ENCODE measurements around the gene OBP2B. TPM values are rescaled to one million over a fixed set of nuclear protein-coding genes. Genes with fewer than 3 reads are reported as not detected.
"Not testable (repeated sequence)": the region's sequence is repeated elsewhere in the genome, so short reads cannot be mapped to it uniquely, and the experiment has no call there.

OBP2B gene
- polyA plus RNA-seq, 1 donor from 2014 or later = not detected

DNA sequence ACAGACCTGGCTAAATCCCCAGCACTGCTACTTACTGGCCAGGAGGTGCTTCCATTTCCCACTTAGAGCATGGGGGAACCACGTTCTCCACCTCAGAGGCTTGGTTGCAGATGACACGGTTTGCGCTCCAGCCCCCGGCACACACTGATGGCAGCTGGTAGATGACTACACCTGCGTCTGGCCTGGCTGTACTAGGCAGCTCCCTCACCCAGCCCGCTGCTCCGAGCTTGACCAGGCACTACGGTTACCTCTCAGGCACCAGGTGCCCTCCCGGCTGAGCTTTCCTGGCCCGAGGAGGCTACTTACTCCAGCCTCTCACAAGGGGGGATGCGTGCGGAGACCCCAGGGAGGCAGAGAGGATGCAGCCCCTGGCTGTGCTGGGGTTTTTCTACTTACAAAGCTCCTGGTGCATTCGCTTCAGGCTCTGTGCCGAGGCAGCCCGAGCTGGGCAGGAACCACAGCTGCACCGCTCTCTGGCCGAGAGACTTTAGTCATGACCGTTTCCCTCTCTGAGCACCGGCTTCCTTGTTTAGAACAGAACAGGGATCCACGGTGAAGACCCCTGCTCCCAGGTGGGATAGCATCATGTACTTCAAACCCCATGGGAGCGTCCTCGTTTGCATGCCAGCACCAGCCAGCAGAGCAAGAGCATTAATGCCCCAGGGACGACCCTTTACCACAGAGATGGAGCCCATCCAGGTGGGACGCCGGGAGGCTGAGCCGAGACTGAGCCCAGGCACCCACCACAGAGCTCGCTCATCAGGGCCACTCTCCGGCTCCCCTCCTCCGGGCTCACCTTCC is 37.7 kb downstream of the OBP2B start:
- TF ChIP-seq, protein P1, sequence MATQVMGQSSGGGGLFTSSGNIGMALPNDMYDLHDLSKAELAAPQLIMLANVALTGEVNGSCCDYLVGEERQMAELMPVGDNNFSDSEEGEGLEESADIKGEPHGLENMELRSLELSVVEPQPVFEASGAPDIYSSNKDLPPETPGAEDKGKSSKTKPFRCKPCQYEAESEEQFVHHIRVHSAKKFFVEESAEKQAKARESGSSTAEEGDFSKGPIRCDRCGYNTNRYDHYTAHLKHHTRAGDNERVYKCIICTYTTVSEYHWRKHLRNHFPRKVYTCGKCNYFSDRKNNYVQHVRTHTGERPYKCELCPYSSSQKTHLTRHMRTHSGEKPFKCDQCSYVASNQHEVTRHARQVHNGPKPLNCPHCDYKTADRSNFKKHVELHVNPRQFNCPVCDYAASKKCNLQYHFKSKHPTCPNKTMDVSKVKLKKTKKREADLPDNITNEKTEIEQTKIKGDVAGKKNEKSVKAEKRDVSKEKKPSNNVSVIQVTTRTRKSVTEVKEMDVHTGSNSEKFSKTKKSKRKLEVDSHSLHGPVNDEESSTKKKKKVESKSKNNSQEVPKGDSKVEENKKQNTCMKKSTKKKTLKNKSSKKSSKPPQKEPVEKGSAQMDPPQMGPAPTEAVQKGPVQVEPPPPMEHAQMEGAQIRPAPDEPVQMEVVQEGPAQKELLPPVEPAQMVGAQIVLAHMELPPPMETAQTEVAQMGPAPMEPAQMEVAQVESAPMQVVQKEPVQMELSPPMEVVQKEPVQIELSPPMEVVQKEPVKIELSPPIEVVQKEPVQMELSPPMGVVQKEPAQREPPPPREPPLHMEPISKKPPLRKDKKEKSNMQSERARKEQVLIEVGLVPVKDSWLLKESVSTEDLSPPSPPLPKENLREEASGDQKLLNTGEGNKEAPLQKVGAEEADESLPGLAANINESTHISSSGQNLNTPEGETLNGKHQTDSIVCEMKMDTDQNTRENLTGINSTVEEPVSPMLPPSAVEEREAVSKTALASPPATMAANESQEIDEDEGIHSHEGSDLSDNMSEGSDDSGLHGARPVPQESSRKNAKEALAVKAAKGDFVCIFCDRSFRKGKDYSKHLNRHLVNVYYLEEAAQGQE (IDR thresholded peaks at IDR 0.05; ENCODE audit: borderline replicate concordance) = no peak
- TF ChIP-seq EP300 (conservative IDR thresholded peaks at IDR 0.05; ENCODE audit: poor library complexity, severe bottlenecking) = no peak
- no peak for TF ChIP-seq SMC3 (conservative IDR thresholded peaks at IDR 0.05; ENCODE audit: poor library complexity)
- TF ChIP-seq POLR2AphosphoS5 (IDR thresholded peaks at IDR 0.05) = no peak
- no peak for TF ChIP-seq RAD21 (conservative IDR thresholded peaks at IDR 0.05)
- no peak for TF ChIP-seq MXI1 (conservative IDR thresholded peaks at IDR 0.05; ENCODE audit: poor library complexity, severe bottlenecking)
- no peak for TF ChIP-seq EZH2 (IDR thresholded peaks at IDR 0.05; ENCODE audit: borderline replicate concordance, insufficient read depth, low read length, poor library complexity, severe bottlenecking)
- no peak for TF ChIP-seq TAF1 (IDR thresholded peaks at IDR 0.05; ENCODE audit: low read depth)
- TF ChIP-seq, protein P2, sequence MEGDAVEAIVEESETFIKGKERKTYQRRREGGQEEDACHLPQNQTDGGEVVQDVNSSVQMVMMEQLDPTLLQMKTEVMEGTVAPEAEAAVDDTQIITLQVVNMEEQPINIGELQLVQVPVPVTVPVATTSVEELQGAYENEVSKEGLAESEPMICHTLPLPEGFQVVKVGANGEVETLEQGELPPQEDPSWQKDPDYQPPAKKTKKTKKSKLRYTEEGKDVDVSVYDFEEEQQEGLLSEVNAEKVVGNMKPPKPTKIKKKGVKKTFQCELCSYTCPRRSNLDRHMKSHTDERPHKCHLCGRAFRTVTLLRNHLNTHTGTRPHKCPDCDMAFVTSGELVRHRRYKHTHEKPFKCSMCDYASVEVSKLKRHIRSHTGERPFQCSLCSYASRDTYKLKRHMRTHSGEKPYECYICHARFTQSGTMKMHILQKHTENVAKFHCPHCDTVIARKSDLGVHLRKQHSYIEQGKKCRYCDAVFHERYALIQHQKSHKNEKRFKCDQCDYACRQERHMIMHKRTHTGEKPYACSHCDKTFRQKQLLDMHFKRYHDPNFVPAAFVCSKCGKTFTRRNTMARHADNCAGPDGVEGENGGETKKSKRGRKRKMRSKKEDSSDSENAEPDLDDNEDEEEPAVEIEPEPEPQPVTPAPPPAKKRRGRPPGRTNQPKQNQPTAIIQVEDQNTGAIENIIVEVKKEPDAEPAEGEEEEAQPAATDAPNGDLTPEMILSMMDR (IDR thresholded peaks at IDR 0.05; ENCODE audit: poor library complexity, severe bottlenecking) = no peak
- no peak overlapping the region for H3K4me2 ChIP-seq (ENCODE audit: low read length)
- H3K9me2 ChIP-seq (ENCODE audit: insufficient read depth, low read length) = no peaks in the 10 kb centered on the region
- no peaks in the 10 kb centered on the region for H4K20me1 ChIP-seq (ENCODE audit: insufficient read depth)
- H3K4me3 ChIP-seq (ENCODE audit: low read length) = no peak overlapping the region
- no peak overlapping the region for H3K27ac ChIP-seq (ENCODE audit: low read length)
- no peaks in the 10 kb centered on the region for H3F3A ChIP-seq (ENCODE audit: insufficient read depth, low read length, poor library complexity, severe bottlenecking)
- H3K9me3 ChIP-seq (ENCODE audit: low read length) = no peaks in the 10 kb centered on the region
- H3K9ac ChIP-seq (ENCODE audit: low read length) = no peak overlapping the region
- H3K36me3 ChIP-seq (ENCODE audit: insufficient read depth, low read length) = no peaks in the 10 kb centered on the region
- H3K79me2 ChIP-seq (replicated peaks; ENCODE audit: insufficient read depth, low read length) = no peaks in the 10 kb centered on the region
- H2AFZ ChIP-seq (ENCODE audit: low read depth, low read length) = no peak overlapping the region
- no peaks in the 10 kb centered on the region for H3K27me3 ChIP-seq (ENCODE audit: insufficient read depth, low read depth, low read length)

DNA sequence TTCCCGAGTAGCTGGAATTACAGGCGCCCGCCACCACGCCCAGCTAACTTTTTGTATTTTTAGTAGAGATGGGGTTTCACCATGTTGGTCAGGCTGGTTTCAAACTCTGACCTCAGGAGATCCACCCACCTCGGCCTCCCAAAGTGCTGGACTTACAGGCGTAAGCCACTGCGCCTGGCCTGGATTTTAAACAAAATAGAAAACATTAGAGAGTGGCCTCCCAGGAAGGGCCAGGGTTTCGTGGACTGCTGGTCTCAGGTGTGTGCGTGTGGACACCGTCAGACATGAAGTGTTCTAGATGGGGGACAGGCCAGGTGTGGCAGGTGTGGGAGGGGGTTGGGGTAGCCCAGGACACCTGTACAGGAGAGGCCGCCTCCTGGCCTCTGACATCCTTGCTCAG is 38.3 kb downstream of the OBP2B start:
- no peak for TF ChIP-seq EZH2 (IDR thresholded peaks at IDR 0.05; ENCODE audit: borderline replicate concordance, insufficient read depth, low read length, poor library complexity, severe bottlenecking)
- TF ChIP-seq RAD21 (conservative IDR thresholded peaks at IDR 0.05) = no peak
- H3K36me3 ChIP-seq (ENCODE audit: insufficient read depth, low read length) = no peaks in the 10 kb centered on the region
- no peaks in the 10 kb centered on the region for H3K9me3 ChIP-seq (ENCODE audit: low read length)
- no peaks in the 10 kb centered on the region for H3K9me2 ChIP-seq (ENCODE audit: insufficient read depth, low read length)
- no peaks in the 10 kb centered on the region for H3K79me2 ChIP-seq (replicated peaks; ENCODE audit: insufficient read depth, low read length)
- H3K9ac ChIP-seq (ENCODE audit: low read length) = no peak overlapping the region
- no peaks in the 10 kb centered on the region for H4K20me1 ChIP-seq (ENCODE audit: insufficient read depth)
- H3K4me3 ChIP-seq (ENCODE audit: low read length) = no peak overlapping the region
- no peaks in the 10 kb centered on the region for H3F3A ChIP-seq (ENCODE audit: insufficient read depth, low read length, poor library complexity, severe bottlenecking)
- H3K27ac ChIP-seq (ENCODE audit: low read length) = no peak overlapping the region
- no peaks in the 10 kb centered on the region for H3K27me3 ChIP-seq (ENCODE audit: insufficient read depth, low read depth, low read length)
- H2AFZ ChIP-seq (ENCODE audit: low read depth, low read length) = no peak overlapping the region
- no peak overlapping the region for H3K4me2 ChIP-seq (ENCODE audit: low read length)

DNA sequence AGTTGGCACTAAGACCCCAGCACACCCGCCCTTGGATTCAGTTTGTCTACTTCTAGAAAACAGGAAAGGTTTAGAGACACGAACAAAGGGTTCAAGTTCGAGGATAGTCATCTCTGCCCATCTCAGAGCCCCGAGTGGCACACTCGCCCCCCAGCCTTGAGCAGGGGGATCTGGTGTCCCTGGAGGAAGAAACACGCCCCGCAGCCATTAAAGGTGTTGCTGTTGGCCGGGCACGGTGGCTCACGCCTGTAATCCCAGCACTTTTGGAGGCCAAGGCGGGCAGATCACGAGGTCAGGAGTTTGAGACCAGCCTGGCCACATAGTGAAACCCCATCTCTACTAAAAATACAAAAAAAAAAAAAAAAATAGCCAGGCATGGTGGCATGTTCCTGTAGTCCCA is 39.4 kb downstream of the OBP2B start:
- not testable (repeated sequence) for H3K79me2 ChIP-seq (replicated peaks; ENCODE audit: insufficient read depth, low read length); H3F3A ChIP-seq (ENCODE audit: insufficient read depth, low read length, poor library complexity, severe bottlenecking); H3K9me2 ChIP-seq (ENCODE audit: insufficient read depth, low read length); H3K9me3 ChIP-seq (ENCODE audit: low read length); H3K27ac ChIP-seq (ENCODE audit: low read length); H3K9ac ChIP-seq (ENCODE audit: low read length); H2AFZ ChIP-seq (ENCODE audit: low read depth, low read length); H3K4me3 ChIP-seq (ENCODE audit: low read length); H3K4me2 ChIP-seq (ENCODE audit: low read length); H3K36me3 ChIP-seq (ENCODE audit: insufficient read depth, low read length); H4K20me1 ChIP-seq (ENCODE audit: insufficient read depth); H3K27me3 ChIP-seq (ENCODE audit: insufficient read depth, low read depth, low read length)

Measured in neural cell (in vitro differentiated cells).